Measurements from ENCODE around the gene MEGF6.

MEGF6 gene

GRCh38 chr1:3544040-3544977 is 67.0 kb downstream of the MEGF6 start:
- no peak for DNase-seq (ENCODE audit: extremely low spot score, insufficient read length, low read depth)
- no peak for FAIRE-seq

GRCh38 chr1:3543076-3544039 is 68.0 kb downstream of the MEGF6 start:
- FAIRE-seq (no peak), DNase-seq (ENCODE audit: extremely low spot score, insufficient read length, low read depth) (no peak)

GRCh38 chr1:3542676-3543075 is 68.6 kb downstream of the MEGF6 start:
- DNase-seq (ENCODE audit: extremely low spot score, insufficient read length, low read depth) = no peak
- FAIRE-seq = no peak

GRCh38 chr1:3541936-3542335 is 69.4 kb downstream of the MEGF6 start:
- FAIRE-seq (no peak), DNase-seq (ENCODE audit: extremely low spot score, insufficient read length, low read depth) (no peak)

- DNase-seq (ENCODE audit: extremely low spot score, insufficient read length, low read depth) (no peak), FAIRE-seq (no peak)
Measured at GRCh38 chr1:3541465-3541864, 69.8 kb downstream of the MEGF6 start.

GRCh38 chr1:3540876-3541275 is 70.4 kb downstream of the MEGF6 start:
- FAIRE-seq = no peak

GRCh38 chr1:3539707-3540425 is 71.4 kb downstream of the MEGF6 start:
- no peak for DNase-seq (ENCODE audit: extremely low spot score, insufficient read length, low read depth)
- no peak for FAIRE-seq

More at GRCh38 chr1:3540876-3541275, 70.4 kb downstream of the MEGF6 start:
- DNase-seq (ENCODE audit: extremely low spot score, insufficient read length, low read depth) = no peak

GRCh38 chr1:3537359-3537758 is 73.9 kb downstream of the MEGF6 start:
- FAIRE-seq (no peak), DNase-seq (ENCODE audit: extremely low spot score, insufficient read length, low read depth) (no peak)

GRCh38 chr1:3536420-3537195 is 74.7 kb downstream of the MEGF6 start:
- DNase-seq (ENCODE audit: extremely low spot score, insufficient read length, low read depth) = no peak

GRCh38 chr1:3535732-3536131 is 75.6 kb downstream of the MEGF6 start:
- FAIRE-seq = no peak
- DNase-seq (ENCODE audit: extremely low spot score, insufficient read length, low read depth) = no peak

More at GRCh38 chr1:3536420-3537195, 74.7 kb downstream of the MEGF6 start:
- no peak for FAIRE-seq

GRCh38 chr1:3534803-3535637 is 76.3 kb downstream of the MEGF6 start:
- FAIRE-seq = no peak
- DNase-seq (ENCODE audit: extremely low spot score, insufficient read length, low read depth) = no peak

- DNase-seq (ENCODE audit: extremely low spot score, insufficient read length, low read depth) = no peak
- FAIRE-seq = no peak
Measured at GRCh38 chr1:3533067-3534048, 78.0 kb downstream of the MEGF6 start.

GRCh38 chr1:3531928-3532327 is 79.4 kb downstream of the MEGF6 start:
- FAIRE-seq (no peak), DNase-seq (ENCODE audit: extremely low spot score, insufficient read length, low read depth) (no peak)

- no peak for FAIRE-seq
- no peak for DNase-seq (ENCODE audit: extremely low spot score, insufficient read length, low read depth)
Measured at GRCh38 chr1:3530926-3531818, 80.1 kb downstream of the MEGF6 start.

GRCh38 chr1:3530086-3530925 is 81.0 kb downstream of the MEGF6 start:
- no peak for FAIRE-seq
- no peak for DNase-seq (ENCODE audit: extremely low spot score, insufficient read length, low read depth)

Measured in GM18507 (cell line).